Epithelial cell of alveolus of lung (primary cell): Measurements from ENCODE around the gene C1orf185. TPM values are rescaled to one million over a fixed set of nuclear protein-coding genes. Genes with fewer than 3 reads are reported as not detected.

Experiments used
- total RNA-seq: library from RNA; depleted of rRNA; stranded (reverse); fragments of >200 nt; gene quantifications from 2 replicates; pipeline ENCODE4 v1.2.1, GENCODE V29; 2015

Gene C1orf185
- not detected in 2 replicates for total RNA-seq

GRCh38 chr1:51101976-51102375, at the start of gene C1orf185:
Gene C1orf185 (plus strand): TSS chr1:51102228. CDS start chr1:51102234, 6 bp downstream.

Other genes with a start within 250 kb of the C1orf185 start
- 21.4 and 37.1 TPM in 2 replicates for gene FAF1, start 142.0 kb upstream of the C1orf185 start, total RNA-seq
- gene CDKN2C, start 132.0 kb upstream of the C1orf185 start, total RNA-seq = 18.0 and 29.9 TPM in 2 replicates
- gene RNF11, start 134.0 kb downstream of the C1orf185 start, total RNA-seq = 51.1 and 62.5 TPM in 2 replicates
- 0.26 and 0.40 TPM in 2 replicates for gene TTC39A, start 228.3 kb downstream of the C1orf185 start, total RNA-seq